22Rv1 (cell line): ENCODE measurements around the gene CAPN15.

ENCODE experiments used
- ZFX ChIP-seq: fragments of 450-650 bp; IDR thresholded peaks from 2 replicates; pipeline ENCODE4 v1.6.1; 2017; ENCODE audit warnings: antibody characterized with exemption, borderline replicate concordance
- TF ChIP-seq, protein P1 (sequence below): fragments of 450-650 bp; IDR thresholded peaks from 2 replicates; pipeline ENCODE4 v1.5.1; 2017; ENCODE audit warnings: mild to moderate bottlenecking

DNA sequence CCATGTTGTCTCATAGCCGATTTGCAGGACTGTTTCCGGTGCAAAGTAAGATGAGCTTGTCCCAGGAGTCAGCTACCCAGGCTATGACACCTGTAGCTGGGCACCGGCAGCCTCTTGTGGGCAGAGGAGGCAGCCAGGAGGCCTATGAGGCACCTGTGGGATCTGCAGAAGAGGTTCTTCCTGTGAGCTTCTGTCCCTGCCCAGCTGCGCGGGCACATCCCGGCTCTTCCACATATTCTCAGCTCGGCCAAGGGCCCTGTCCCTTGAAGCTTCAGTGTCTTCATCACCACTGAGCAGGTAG is 21.3 kb upstream of the CAPN15 start:
- TF ChIP-seq, protein P1, sequence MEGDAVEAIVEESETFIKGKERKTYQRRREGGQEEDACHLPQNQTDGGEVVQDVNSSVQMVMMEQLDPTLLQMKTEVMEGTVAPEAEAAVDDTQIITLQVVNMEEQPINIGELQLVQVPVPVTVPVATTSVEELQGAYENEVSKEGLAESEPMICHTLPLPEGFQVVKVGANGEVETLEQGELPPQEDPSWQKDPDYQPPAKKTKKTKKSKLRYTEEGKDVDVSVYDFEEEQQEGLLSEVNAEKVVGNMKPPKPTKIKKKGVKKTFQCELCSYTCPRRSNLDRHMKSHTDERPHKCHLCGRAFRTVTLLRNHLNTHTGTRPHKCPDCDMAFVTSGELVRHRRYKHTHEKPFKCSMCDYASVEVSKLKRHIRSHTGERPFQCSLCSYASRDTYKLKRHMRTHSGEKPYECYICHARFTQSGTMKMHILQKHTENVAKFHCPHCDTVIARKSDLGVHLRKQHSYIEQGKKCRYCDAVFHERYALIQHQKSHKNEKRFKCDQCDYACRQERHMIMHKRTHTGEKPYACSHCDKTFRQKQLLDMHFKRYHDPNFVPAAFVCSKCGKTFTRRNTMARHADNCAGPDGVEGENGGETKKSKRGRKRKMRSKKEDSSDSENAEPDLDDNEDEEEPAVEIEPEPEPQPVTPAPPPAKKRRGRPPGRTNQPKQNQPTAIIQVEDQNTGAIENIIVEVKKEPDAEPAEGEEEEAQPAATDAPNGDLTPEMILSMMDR, result no peak
- TF ChIP-seq ZFX, result no peak
